A673 (cell line): Measurements from ENCODE around the gene DNAJC13. TPM values are rescaled to one million over a fixed set of nuclear protein-coding genes. Genes with fewer than 3 reads are reported as not detected.
A peak's percentile ranks its signal among the peaks of the same experiment; 100 is the strongest.

Source experiments
- BruUV-seq: library from RNA; stranded (reverse); fragments of 400-500 nt; replicated peaks from 2 replicates; lab custom pipeline; 2021; lab: Mats Ljungman, UMichigan
- CTCF ChIA-PET: fragments of 300-600 bp; sonication (Branson Sonifier 250); formaldehyde crosslinking; loops from one replicate; lab custom pipeline; 2022; ENCODE audit warnings: antibody characterized with exemption; lab: Charles Lee
- POLR2A ChIA-PET: fragments of 300-600 bp; sonication (Branson Sonifier 250); formaldehyde crosslinking; loops from one replicate; lab custom pipeline; 2022; ENCODE audit warnings: antibody characterized with exemption; ENCODE audit not compliant: low non-redundant PET; lab: Charles Lee
- DNase-seq: peaks from one replicate; pipeline ENCODE4 v3.0.0-alpha.2; 2015; ENCODE audit warnings: low spot score
- H3K27ac ChIP-seq: fragments of 200-600 bp; sonication (generic); 2 replicates; pipeline ENCODE4 v1.5.1; 2016; ENCODE audit warnings: mixed run types, low read depth, mild to moderate bottlenecking, mixed read lengths, antibody characterized with exemption, low read length; ENCODE audit not compliant: poor library complexity, severe bottlenecking
- H3K27me3 ChIP-seq: fragments of 200-600 bp; sonication (generic); replicated peaks from 2 replicates; pipeline ENCODE4 v1.6.1; 2017; ENCODE audit warnings: mixed run types, low read depth, mild to moderate bottlenecking, mixed read lengths, antibody characterized with exemption, low read length; ENCODE audit not compliant: insufficient read depth, poor library complexity
- H3K36me3 ChIP-seq: fragments of 200-600 bp; sonication (generic); 2 replicates; pipeline ENCODE4 v1.6.1; 2016; ENCODE audit warnings: mixed run types, mild to moderate bottlenecking, mixed read lengths, antibody characterized with exemption, low read length; ENCODE audit not compliant: insufficient read depth, poor library complexity, severe bottlenecking
- H3K4me1 ChIP-seq: fragments of 200-600 bp; sonication (generic); 2 replicates; pipeline ENCODE4 v1.6.1; 2017; ENCODE audit warnings: mixed run types, mild to moderate bottlenecking, mixed read lengths, antibody characterized with exemption, low read length; ENCODE audit not compliant: insufficient read depth, poor library complexity, severe bottlenecking
- H3K4me3 ChIP-seq: fragments of 200-600 bp; sonication (generic); 2 replicates; pipeline ENCODE4 v1.5.1; 2016; ENCODE audit warnings: low read depth, mixed run types, mild to moderate bottlenecking, mixed read lengths, low read length; ENCODE audit not compliant: poor library complexity, severe bottlenecking
- H3K9me3 ChIP-seq: fragments of 200-600 bp; sonication (generic); 2 replicates; pipeline ENCODE4 v1.6.1; 2016; ENCODE audit warnings: mixed run types, low read depth, mild to moderate bottlenecking, mixed read lengths, antibody characterized with exemption, low read length; ENCODE audit not compliant: poor library complexity, severe bottlenecking
- EZH2 ChIP-seq: fragments of 200-600 bp; sonication (generic); IDR thresholded peaks from 2 replicates; pipeline ENCODE4 v1.6.1; 2017; ENCODE audit warnings: borderline replicate concordance, low read depth, mild to moderate bottlenecking, mixed read lengths, antibody characterized with exemption, low read length; ENCODE audit not compliant: poor library complexity, severe bottlenecking
- intact Hi-C: fragments of 100-400 bp; cut with micrococcal nuclease; formaldehyde crosslinking; loops from one replicate; pipeline ENCODE4 v1.10.0; 2022; ENCODE audit not compliant: unreplicated experiment
- total RNA-seq: library from RNA; stranded (reverse); gene quantifications from 2 replicates; pipeline ENCODE4 v1.2.3, GENCODE V29; 2021
- TF ChIP-seq, protein P1 (sequence below): fragments of 300-800, 200-600 bp; sonication (generic); conservative IDR thresholded peaks from 2 replicates; pipeline ENCODE4 v1.5.1; 2017; ENCODE audit warnings: low read depth, mild to moderate bottlenecking, antibody characterized with exemption, low read length, moderate library complexity, mixed read lengths

DNAJC13 gene
- total RNA-seq, 1 experiment from 2014 or later, result 46.0 TPM

DNA sequence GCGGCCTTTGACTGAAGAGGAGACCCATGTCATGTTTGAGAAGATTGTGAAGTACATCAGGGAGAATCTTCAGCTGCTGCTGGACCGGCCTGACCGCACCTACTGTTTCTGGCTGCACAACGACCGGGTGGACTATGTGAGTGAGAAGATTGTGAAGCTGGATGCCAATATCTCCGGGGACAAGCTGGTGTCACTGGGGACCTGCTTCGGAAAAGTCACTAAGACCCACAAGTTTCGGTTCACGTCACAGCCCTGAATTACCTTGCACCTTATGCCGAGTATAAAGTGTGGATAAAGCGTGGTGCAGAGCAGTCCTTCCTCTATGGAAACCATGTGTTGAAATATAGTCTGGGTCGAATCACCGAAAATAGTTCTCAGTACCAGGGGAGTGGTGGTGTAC lies 16.0 kb upstream of the DNAJC13 start:
- no TSS peak for BruUV-seq
- ChIA-PET CTCF (no interaction called here), POLR2A (no interaction called here)
- Histone ChIP-seq H3K4me3 (no peak overlapping the region), H3K27me3 (no peaks in the 10 kb centered on the region), H3K4me1 (peaks cover 9% of the 10 kb centered on the region), H3K9me3 (no peaks in the 10 kb centered on the region), H3K36me3 (no peaks in the 10 kb centered on the region), H3K27ac (no peak overlapping the region)
- no peak for DNase-seq
- intact Hi-C loops, result no loop called here
- TF ChIP-seq, protein P1, sequence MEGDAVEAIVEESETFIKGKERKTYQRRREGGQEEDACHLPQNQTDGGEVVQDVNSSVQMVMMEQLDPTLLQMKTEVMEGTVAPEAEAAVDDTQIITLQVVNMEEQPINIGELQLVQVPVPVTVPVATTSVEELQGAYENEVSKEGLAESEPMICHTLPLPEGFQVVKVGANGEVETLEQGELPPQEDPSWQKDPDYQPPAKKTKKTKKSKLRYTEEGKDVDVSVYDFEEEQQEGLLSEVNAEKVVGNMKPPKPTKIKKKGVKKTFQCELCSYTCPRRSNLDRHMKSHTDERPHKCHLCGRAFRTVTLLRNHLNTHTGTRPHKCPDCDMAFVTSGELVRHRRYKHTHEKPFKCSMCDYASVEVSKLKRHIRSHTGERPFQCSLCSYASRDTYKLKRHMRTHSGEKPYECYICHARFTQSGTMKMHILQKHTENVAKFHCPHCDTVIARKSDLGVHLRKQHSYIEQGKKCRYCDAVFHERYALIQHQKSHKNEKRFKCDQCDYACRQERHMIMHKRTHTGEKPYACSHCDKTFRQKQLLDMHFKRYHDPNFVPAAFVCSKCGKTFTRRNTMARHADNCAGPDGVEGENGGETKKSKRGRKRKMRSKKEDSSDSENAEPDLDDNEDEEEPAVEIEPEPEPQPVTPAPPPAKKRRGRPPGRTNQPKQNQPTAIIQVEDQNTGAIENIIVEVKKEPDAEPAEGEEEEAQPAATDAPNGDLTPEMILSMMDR, result no peak
- TF ChIP-seq EZH2, result no peak

DNA sequence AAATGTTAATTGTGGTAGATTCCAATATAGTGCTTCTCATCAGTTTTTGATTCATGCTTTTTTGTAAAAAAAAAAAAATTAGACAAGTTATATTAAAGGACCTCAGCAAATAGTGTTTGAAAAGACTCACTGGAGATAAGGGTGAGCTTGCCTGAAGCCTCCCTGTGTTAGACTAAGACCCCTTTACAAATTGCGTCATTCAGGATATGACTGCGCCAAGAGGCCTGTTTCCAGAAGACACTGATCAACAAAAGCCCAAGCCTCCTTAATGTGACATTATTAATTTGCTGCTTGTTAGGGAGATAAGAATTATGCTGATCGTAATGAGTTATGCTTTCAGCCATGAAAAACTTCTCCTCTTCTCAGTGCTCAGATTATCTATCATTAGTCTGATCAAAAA lies 13.0 kb upstream of the DNAJC13 start:
- POLR2A ChIA-PET, result interaction anchor here (0.6 kb wide), 1 partner anchor 8 kb away, joined by 4 read pairs; no protein-coding TSS in a partner anchor
- no TSS peak for BruUV-seq
- intact Hi-C loops, result no loop called here
- CTCF ChIA-PET, result no interaction called here
- H3K27ac ChIP-seq, result no peak overlapping the region
- peak; percentile 29 for DNase-seq
- no peaks in the 10 kb centered on the region for H3K36me3 ChIP-seq
- no peaks in the 10 kb centered on the region for H3K9me3 ChIP-seq
- no peak for TF ChIP-seq EZH2
- TF ChIP-seq, protein P1, result no peak
- H3K27me3 ChIP-seq, result no peaks in the 10 kb centered on the region
- H3K4me3 ChIP-seq, result no peak overlapping the region
- peaks cover 9% of the 10 kb centered on the region for H3K4me1 ChIP-seq

- TF ChIP-seq EZH2, result no peak
- TF ChIP-seq, protein P1, result no peak
- H3K4me3 ChIP-seq, result no peak overlapping the region
- BruUV-seq, result no TSS peak
- H3K36me3 ChIP-seq, result no peaks in the 10 kb centered on the region
- intact Hi-C loops, result no loop called here
- POLR2A ChIA-PET, result no interaction called here
- peaks cover 9% of the 10 kb centered on the region for H3K4me1 ChIP-seq
- no peak overlapping the region for H3K27ac ChIP-seq
- H3K27me3 ChIP-seq, result no peaks in the 10 kb centered on the region
- no peaks in the 10 kb centered on the region for H3K9me3 ChIP-seq
- CTCF ChIA-PET, result no interaction called here
- DNase-seq, result no peak
Measured at GRCh38 chr3:132405188-132405587, 12.1 kb upstream of the DNAJC13 start.
